H1 (cell line): ENCODE data around the gene CAPS. TPM values are rescaled to one million over a fixed set of nuclear protein-coding genes. Genes with fewer than 3 reads are reported as not detected.

Source experiments
- CTCF ChIA-PET: fragments of 300-600 bp; sonication (Branson Sonifier 250); formaldehyde crosslinking; loops from one replicate; lab custom pipeline; 2021; ENCODE audit not compliant: partially characterized antibody; lab: Charles Lee
- POLR2A ChIA-PET: fragments of 300-600 bp; sonication (Branson Sonifier 250); formaldehyde crosslinking; loops from one replicate; lab custom pipeline; 2021; ENCODE audit warnings: inconsistent platforms; ENCODE audit not compliant: partially characterized antibody; lab: Charles Lee
- DNase-seq, 2 experiments: peaks; one replicate each; pipeline versions ENCODE4 v3.0.0 to v3.0.0-alpha.2; 2010 to 2022; ENCODE audit warnings: low spot score in 2 of 2, low read depth in 1 of 2, mixed read lengths in 1 of 2
- FAIRE-seq: peaks from 2 replicates; lab custom pipeline; 2011; peaks lifted over from hg19 to GRCh38; lab: Jason Lieb, UNC
- H2AFZ ChIP-seq: 2 replicates; pipeline ENCODE4 v1.8.1; 2012; ENCODE audit warnings: low read length, inconsistent platforms
- H2AK5ac ChIP-seq: 2 replicates; pipeline ENCODE4 v1.6.1; 2013; ENCODE audit warnings: low read depth, low read length
- H2BK120ac ChIP-seq: replicated peaks from 2 replicates; pipeline ENCODE3; 2013; ENCODE audit warnings: low read depth, low read length, inconsistent platforms
- H2BK12ac ChIP-seq: 2 replicates; pipeline ENCODE4 v1.6.1; 2013; ENCODE audit warnings: low read depth, low read length
- H2BK15ac ChIP-seq: 2 replicates; pipeline ENCODE4 v1.6.1; 2013; ENCODE audit warnings: low read length
- H2BK20ac ChIP-seq: 2 replicates; pipeline ENCODE4 v1.6.1; 2013; ENCODE audit warnings: low read length
- H2BK5ac ChIP-seq: 2 replicates; pipeline ENCODE4 v1.6.1; 2013; ENCODE audit warnings: low read depth, low read length
- H3K14ac ChIP-seq: 2 replicates; pipeline ENCODE4 v1.6.1; 2013; ENCODE audit warnings: inconsistent platforms; ENCODE audit not compliant: insufficient read length
- H3K18ac ChIP-seq: 2 replicates; pipeline ENCODE4 v1.6.1; 2013; ENCODE audit warnings: low read length; ENCODE audit errors: extremely low read depth
- H3K23ac ChIP-seq: 2 replicates; pipeline ENCODE4 v1.6.1; 2013; ENCODE audit warnings: inconsistent platforms; ENCODE audit not compliant: insufficient read length
- H3K23me2 ChIP-seq: 2 replicates; pipeline ENCODE4 v1.6.1; 2013; ENCODE audit warnings: low read depth, low read length
- H3K27ac ChIP-seq: 2 replicates; pipeline ENCODE4 v1.6.1; 2011; ENCODE audit warnings: low read depth, low read length, inconsistent platforms
- H3K27me3 ChIP-seq, 4 experiments: replicated peaks in 1 of 4; 1 replicate in 1 of 4; 2 replicates in 3 of 4; pipeline versions ENCODE4 v1.6.1 to v1.8.1; 2011 to 2013; ENCODE audit warnings: low read length in 3 of 4, mild to moderate bottlenecking in 3 of 4, inconsistent platforms in 2 of 4, mixed read lengths in 2 of 4, moderate library complexity in 1 of 4; ENCODE audit not compliant: control insufficient read depth in 3 of 4, insufficient read depth in 3 of 4; ENCODE audit errors: extremely low read depth in 1 of 4
- H3K36me3 ChIP-seq, 4 experiments: 2 replicates each; pipeline versions ENCODE4 v1.6.1 to v1.8.1; 2011 to 2013; ENCODE audit warnings: mild to moderate bottlenecking in 4 of 4, low read length in 3 of 4, moderate library complexity in 2 of 4, control low read depth in 1 of 4, inconsistent platforms in 1 of 4; ENCODE audit not compliant: insufficient read depth in 4 of 4, control insufficient read depth in 2 of 4
- H3K4ac ChIP-seq: replicated peaks from 2 replicates; pipeline ENCODE3; 2013; ENCODE audit warnings: low read length, low read depth, mixed read lengths, inconsistent platforms; ENCODE audit not compliant: insufficient read length
- H3K4me1 ChIP-seq, 4 experiments: replicated peaks in 1 of 4; 1 replicate in 1 of 4; 2 replicates in 3 of 4; pipeline versions ENCODE4 v1.6.1 to v1.8.1; 2011 to 2013; ENCODE audit warnings: low read length in 3 of 4, inconsistent platforms in 2 of 4, mixed read lengths in 1 of 4; ENCODE audit not compliant: insufficient read depth in 4 of 4, control insufficient read depth in 3 of 4
- H3K4me2 ChIP-seq, 2 experiments: 2 replicates each; pipeline versions ENCODE4 v1.6.1 to v1.8.1; 2011 to 2013; ENCODE audit warnings: low read depth in 2 of 2, low read length in 2 of 2, control low read depth in 1 of 2, inconsistent platforms in 1 of 2, mild to moderate bottlenecking in 1 of 2; ENCODE audit not compliant: insufficient read depth in 1 of 2
- H3K4me3 ChIP-seq, 4 experiments: fragments of 200-600, 300-600 bp in 1 of 4; sonication (generic), shearing (Covaris generic), sonication (Bioruptor Twin) in 1 of 4; 2 replicates each; pipeline versions ENCODE4 v1.5.1 to v1.8.1; 2011 to 2016; ENCODE audit warnings: low read length in 4 of 4, low read depth in 3 of 4, control low read depth in 2 of 4, inconsistent platforms in 2 of 4, mild to moderate bottlenecking in 2 of 4, mixed read lengths in 1 of 4, moderate library complexity in 1 of 4; ENCODE audit not compliant: insufficient read depth in 2 of 4; ENCODE audit errors: extremely low read depth in 1 of 4
- H3K56ac ChIP-seq: replicated peaks from 2 replicates; pipeline ENCODE3; 2013; ENCODE audit warnings: low read depth, mild to moderate bottlenecking, mixed read lengths, low read length, inconsistent platforms; ENCODE audit not compliant: insufficient read length
- H3K79me1 ChIP-seq: 2 replicates; pipeline ENCODE4 v1.6.1; 2013; ENCODE audit warnings: low read depth, low read length, control low read depth
- H3K79me2 ChIP-seq, 2 experiments: 2 replicates each; pipeline versions ENCODE4 v1.6.1 to v1.8.1; 2012 to 2013; ENCODE audit warnings: low read length in 2 of 2, mild to moderate bottlenecking in 2 of 2, inconsistent platforms in 1 of 2; ENCODE audit not compliant: insufficient read depth in 2 of 2, control insufficient read depth in 1 of 2
- H3K9ac ChIP-seq, 4 experiments: replicated peaks in 1 of 4; 1 replicate in 1 of 4; 2 replicates in 3 of 4; pipeline versions ENCODE4 v1.6.1 to v1.8.1; 2011 to 2013; ENCODE audit warnings: low read depth in 3 of 4, low read length in 3 of 4, control low read depth in 2 of 4, mild to moderate bottlenecking in 2 of 4, moderate library complexity in 2 of 4, inconsistent platforms in 1 of 4; ENCODE audit errors: extremely low read depth in 1 of 4
- H3K9me3 ChIP-seq, 2 experiments: 2 replicates each; pipeline versions ENCODE4 v1.6.1 to v1.8.1; 2012 to 2013; ENCODE audit warnings: mild to moderate bottlenecking in 2 of 2, moderate library complexity in 2 of 2, control low read depth in 1 of 2, inconsistent platforms in 1 of 2, low read depth in 1 of 2, low read length in 1 of 2, mixed read lengths in 1 of 2; ENCODE audit not compliant: insufficient read depth in 2 of 2
- H4K20me1 ChIP-seq, 2 experiments: replicated peaks in 1 of 2; 2 replicates each; pipeline versions ENCODE3 to v1.8.1; 2011 to 2013; ENCODE audit warnings: inconsistent platforms in 2 of 2, low read length in 2 of 2, mild to moderate bottlenecking in 1 of 2; ENCODE audit not compliant: insufficient read depth in 2 of 2, control insufficient read depth in 1 of 2
- H4K5ac ChIP-seq: 2 replicates; pipeline ENCODE4 v1.6.1; 2013; ENCODE audit warnings: low read length, low read depth, mixed read lengths, inconsistent platforms; ENCODE audit not compliant: insufficient read length
- H4K8ac ChIP-seq: 2 replicates; pipeline ENCODE4 v1.8.0; 2013; ENCODE audit warnings: mild to moderate bottlenecking, moderate library complexity, low read length, inconsistent platforms; ENCODE audit not compliant: insufficient read depth; ENCODE audit errors: extremely low read depth
- H4K91ac ChIP-seq: replicated peaks from 2 replicates; pipeline ENCODE3; 2013; ENCODE audit warnings: low read length, mixed read lengths, inconsistent platforms; ENCODE audit not compliant: insufficient read length
- ASH2L ChIP-seq: fragments of 200-600, 300-600 bp; sonication (generic); IDR thresholded peaks from one replicate; pipeline ENCODE4 v1.7.1; 2017; ENCODE audit warnings: low read length
- BACH1 ChIP-seq: IDR thresholded peaks from 2 replicates; pipeline ENCODE4 v1.6.1; 2012; ENCODE audit warnings: low read length, improper control_type of control experiment
- CTBP2 ChIP-seq: IDR thresholded peaks from 2 replicates; pipeline ENCODE4 v1.7.0; 2011; ENCODE audit warnings: borderline replicate concordance, mild to moderate bottlenecking, moderate library complexity, mixed read lengths, low read length; ENCODE audit not compliant: insufficient read depth, insufficient read length
- E2F6 ChIP-seq: IDR thresholded peaks from 2 replicates; pipeline ENCODE4 v1.6.1; 2012; ENCODE audit warnings: inconsistent platforms
- MAFK ChIP-seq: IDR thresholded peaks from 2 replicates; pipeline ENCODE4 v1.6.1; 2012; ENCODE audit warnings: low read depth, mild to moderate bottlenecking, improper control_type of control experiment, low read length
- MAX ChIP-seq: IDR thresholded peaks from 2 replicates; pipeline ENCODE4 v1.6.1; 2012; ENCODE audit warnings: inconsistent platforms
- RFX5 ChIP-seq: IDR thresholded peaks from 2 replicates; pipeline ENCODE4 v1.6.1; 2011; ENCODE audit warnings: low read depth, low read length, improper control_type of control experiment, borderline replicate concordance
- RNF2 ChIP-seq: fragments of 200-900, 300-1000 bp; sonication (generic); IDR thresholded peaks from 2 replicates; pipeline ENCODE4 v1.7.1; 2016; ENCODE audit warnings: borderline replicate concordance, low read depth, mild to moderate bottlenecking, antibody characterized with exemption, low read length; ENCODE audit not compliant: poor library complexity, severe bottlenecking; ENCODE audit errors: missing control alignments
- SIX5 ChIP-seq: IDR thresholded peaks from 2 replicates; pipeline ENCODE4 v1.6.1; 2011; ENCODE audit warnings: mild to moderate bottlenecking, low read depth, low read length
- SP1 ChIP-seq: IDR thresholded peaks from 2 replicates; pipeline ENCODE4 v1.6.1; 2011; ENCODE audit warnings: low read depth, low read length
- SUZ12 ChIP-seq: fragments of 200-600 bp; sonication (generic); IDR thresholded peaks from 2 replicates; pipeline ENCODE4 v1.6.1; 2012; ENCODE audit warnings: mild to moderate bottlenecking, inconsistent platforms, low read length, moderate library complexity, mixed read lengths
- WGBS, 2 experiments: shearing (Covaris generic) in 1 of 2; methylation state at CpG; one replicate each; pipeline versions ENCODE4 v1.1.6 to v1.1.7; 2013 to 2015; ENCODE audit warnings: low lambda C conversion rate in 2 of 2, mixed read lengths in 2 of 2, inconsistent platforms in 1 of 2, low coverage in 1 of 2, missing lambda C conversion rate in 1 of 2; ENCODE audit not compliant: insufficient replicate concordance in 2 of 2, insufficient coverage in 1 of 2, insufficient read length in 1 of 2; ENCODE audit errors: extremely low coverage in 1 of 2, missing lambda C conversion rate in 1 of 2; 5-methylcytosine and 5-hydroxymethylcytosine counted together
- polyA plus RNA-seq, 7 experiments: library from polyadenylated mRNA; depleted of rRNA in 3 of 7; stranded (reverse) in 5 of 7; unstranded in 2 of 7; fragments of >200 nt in 5 of 7; fragments of 200-250 nt in 2 of 7; gene quantifications; 1 replicate in 5 of 7; 2 replicates in 1 of 7; 4 replicates in 1 of 7; pipeline versions ENCODE4 v1.2.1 to v1.2.3, GENCODE V29; 2011 to 2013; ENCODE audit warnings: missing spikeins in 2 of 7, mixed read lengths in 2 of 7
- total RNA-seq: library from RNA; stranded (reverse); fragmentation: NEBNext Ultra II Directional; extraction: Animal tissue kit (Norgen Biotek cat#: 25700); gene quantifications from 2 replicates; pipeline ENCODE4 v1.2.1, GENCODE V29; 2021

CAPS gene
- total and polyA plus RNA-seq, 2 of the 8 experiments (the other 6 are each of a cell fraction or from before 2014, with no cell fraction given) = 2.1 to 2.4 TPM

GRCh38 chr19:5905114-5905778 lies 8.8 kb upstream of the CAPS start:
- no peak overlapping the region for H4K5ac ChIP-seq
- no peaks in the 10 kb centered on the region for H3K36me3 ChIP-seq
- no peak overlapping the region for H3K23ac ChIP-seq
- POLR2A ChIA-PET = interaction anchor here (1.9 to 6.1 kb wide), 6 partner anchors 8 to 101 kb away, joined by 4 to 49 read pairs (median 14); partner anchors contain the start of gene CAPS
- no peak overlapping the region for H2AK5ac ChIP-seq
- peaks cover 9% of the 10 kb centered on the region for H3K23me2 ChIP-seq
- no peak for DNase-seq
- H3K4ac ChIP-seq = no peak overlapping the region
- H4K8ac ChIP-seq = peak overlapping the region; percentile 60
- no peaks in the 10 kb centered on the region for H3K9me3 ChIP-seq
- H2AFZ ChIP-seq = 0 out of 2 replicates have a peak overlapping the region, but pooled peaks have one; percentile 19
- no peak overlapping the region for H3K14ac ChIP-seq
- H3K56ac ChIP-seq = no peak overlapping the region
- H2BK120ac ChIP-seq = no peak overlapping the region
- no peak overlapping the region for H2BK20ac ChIP-seq
- H3K18ac ChIP-seq = no peak overlapping the region
- CTCF ChIA-PET = interaction anchor here (1.6 to 6.5 kb wide), 2 partner anchors 99 to 101 kb away, joined by 3 to 43 read pairs; partner anchors contain the start of gene NRTN
- no peak overlapping the region for H2BK12ac ChIP-seq
- no peak overlapping the region for H2BK15ac ChIP-seq
- 55% methylated on average over 31 of the region's 31 CpGs; no CpG with 5 or more reads in 1 of the 2 experiments for WGBS, 2 experiments
- no peak for FAIRE-seq
- no peak overlapping the region for H2BK5ac ChIP-seq
- H3K79me1 ChIP-seq = peaks cover 5% of the 10 kb centered on the region
- H3K27ac ChIP-seq = no peak overlapping the region
- peak overlapping the region; percentile 69 to 99 (median 86) for H3K4me3 ChIP-seq
- peaks cover 3 to 25% of the 10 kb centered on the region in 2 experiments; a peak in 3 of 4 replicates for H3K79me2 ChIP-seq
- peak overlapping the region; percentile 58 to 90 for H3K4me2 ChIP-seq
- H3K4me1 ChIP-seq = peaks cover 0 to 5% (median 0%) of the 10 kb centered on the region in 4 experiments; a peak in 4 of 7 replicates
- peaks cover 3 to 7% of the 10 kb centered on the region in 2 experiments for H4K20me1 ChIP-seq
- no peaks in the 10 kb centered on the region for H3K27me3 ChIP-seq
- peak overlapping the region; percentile 8 to 65 (median 54); a peak in 6 of 7 replicates for H3K9ac ChIP-seq
- no peak overlapping the region for H4K91ac ChIP-seq
- TF ChIP-seq CTBP2 (no peak), SIX5 (no peak), MAX (no peak), ASH2L (no peak), SUZ12 (no peak), MAFK (no peak), SP1 (no peak), RNF2 (no peak), BACH1 (no peak), E2F6 (no peak), RFX5 (no peak)
